OCI-LY1 (cell line): ENCODE results near the gene GUCA1C.

ENCODE experiments used
- CTCF ChIP-seq: fragments of 200-600 bp; sonication (generic), shearing (Covaris generic); IDR thresholded peaks from 2 replicates; pipeline ENCODE4 v1.5.1; 2017; ENCODE audit warnings: mild to moderate bottlenecking, antibody characterized with exemption, low read length, moderate library complexity, mixed read lengths
- EZH2 ChIP-seq: fragments of 200-600 bp; sonication (generic), shearing (Covaris generic); IDR thresholded peaks from 2 replicates; pipeline ENCODE4 v1.8.0; 2017; ENCODE audit warnings: borderline replicate concordance, mixed run types, mild to moderate bottlenecking, antibody characterized with exemption, low read length, moderate library complexity, mixed read lengths

GRCh38 chr3:108887777-108888176 is 65.9 kb downstream of the GUCA1C start:
- no peak for TF ChIP-seq CTCF
- TF ChIP-seq EZH2 = no peak
